OCI-LY1 (cell line): Measurements from ENCODE around the gene EIF2A.
A peak's percentile ranks its signal among the peaks of the same experiment; 100 is the strongest.

ENCODE experiments used
- H2AFZ ChIP-seq: fragments of 200-600 bp; sonication (generic), shearing (Covaris generic); 2 replicates; pipeline ENCODE4 v1.6.0; 2014; ENCODE audit warnings: antibody characterized with exemption, mild to moderate bottlenecking, low read length
- H3F3A ChIP-seq: fragments of 200-600 bp; sonication (generic), shearing (Covaris generic); 2 replicates; pipeline ENCODE4 v1.6.0; 2014; ENCODE audit warnings: mild to moderate bottlenecking, antibody characterized with exemption, low read length, moderate library complexity; ENCODE audit not compliant: insufficient read depth
- H3K27ac ChIP-seq: fragments of 200-600 bp; sonication (generic); 2 replicates; pipeline ENCODE4 v1.5.1; 2014; ENCODE audit warnings: low read length, mixed run types, mild to moderate bottlenecking, low read depth; ENCODE audit not compliant: poor library complexity, severe bottlenecking
- H3K27me3 ChIP-seq: fragments of 200-600 bp; sonication (generic); 2 replicates; pipeline ENCODE4 v1.6.0; 2014; ENCODE audit warnings: antibody characterized with exemption, mild to moderate bottlenecking, low read length, moderate library complexity; ENCODE audit not compliant: insufficient read depth
- H3K36me3 ChIP-seq: fragments of 200-600 bp; sonication (generic); 2 replicates; pipeline ENCODE4 v1.6.1; 2014; ENCODE audit warnings: mild to moderate bottlenecking, antibody characterized with exemption, low read length, moderate library complexity, mixed read lengths; ENCODE audit not compliant: insufficient read depth
- H3K4me1 ChIP-seq: fragments of 200-600 bp; sonication (generic); 2 replicates; pipeline ENCODE4 v1.5.1; 2014; ENCODE audit warnings: mild to moderate bottlenecking, low read length, moderate library complexity; ENCODE audit not compliant: insufficient read depth, severe bottlenecking
- H3K4me2 ChIP-seq: fragments of 200-600 bp; sonication (generic), shearing (Covaris generic); 2 replicates; pipeline ENCODE4 v1.6.1; 2014; ENCODE audit warnings: low read length
- H3K4me3 ChIP-seq: fragments of 200-600 bp; sonication (generic); 2 replicates; pipeline ENCODE4 v1.5.1; 2014; ENCODE audit warnings: low read length, low read depth, mild to moderate bottlenecking, mixed read lengths; ENCODE audit not compliant: poor library complexity, severe bottlenecking
- H3K79me2 ChIP-seq: fragments of 200-600 bp; shearing (Covaris generic); 2 replicates; pipeline ENCODE4 v1.6.1; 2016; ENCODE audit warnings: mixed run types, low read length, mixed read lengths; ENCODE audit not compliant: insufficient read depth
- H3K9ac ChIP-seq: fragments of 200-600 bp; sonication (generic), shearing (Covaris generic); 2 replicates; pipeline ENCODE4 v1.6.1; 2014; ENCODE audit warnings: mild to moderate bottlenecking, low read length, mixed read lengths
- H3K9me2 ChIP-seq: fragments of 200-600 bp; sonication (generic), shearing (Covaris generic); 2 replicates; pipeline ENCODE4 v1.6.1; 2014; ENCODE audit warnings: low read depth, mild to moderate bottlenecking, low read length, mixed read lengths
- H3K9me3 ChIP-seq: fragments of 200-600 bp; shearing (Covaris generic); 2 replicates; pipeline ENCODE4 v1.6.1; 2014; ENCODE audit warnings: low read length, mixed read lengths
- H4K20me1 ChIP-seq: fragments of 200-600 bp; sonication (generic), shearing (Covaris generic); 2 replicates; pipeline ENCODE4 v1.6.0; 2016; ENCODE audit warnings: mild to moderate bottlenecking, low read length; ENCODE audit not compliant: insufficient read depth
- CTCF ChIP-seq: fragments of 200-600 bp; sonication (generic), shearing (Covaris generic); IDR thresholded peaks from 2 replicates; pipeline ENCODE4 v1.5.1; 2017; ENCODE audit warnings: mild to moderate bottlenecking, antibody characterized with exemption, low read length, moderate library complexity, mixed read lengths
- EZH2 ChIP-seq: fragments of 200-600 bp; sonication (generic), shearing (Covaris generic); IDR thresholded peaks from 2 replicates; pipeline ENCODE4 v1.8.0; 2017; ENCODE audit warnings: borderline replicate concordance, mixed run types, mild to moderate bottlenecking, antibody characterized with exemption, low read length, moderate library complexity, mixed read lengths

The EIF2A gene

GRCh38 chr3:150527464-150528255 lies 18.9 kb upstream of the EIF2A start:
- H3K36me3 ChIP-seq = no peaks in the 10 kb centered on the region
- H3K79me2 ChIP-seq = no peaks in the 10 kb centered on the region
- H3K4me3 ChIP-seq = no peak overlapping the region
- H3K9me2 ChIP-seq = no peaks in the 10 kb centered on the region
- no peaks in the 10 kb centered on the region for H3K27me3 ChIP-seq
- H3K4me2 ChIP-seq = no peak overlapping the region
- no peaks in the 10 kb centered on the region for H3F3A ChIP-seq
- TF ChIP-seq CTCF (no peak), EZH2 (no peak)
- no peaks in the 10 kb centered on the region for H3K9me3 ChIP-seq
- no peak overlapping the region for H3K27ac ChIP-seq
- no peak overlapping the region for H2AFZ ChIP-seq
- H3K4me1 ChIP-seq = no peaks in the 10 kb centered on the region
- H4K20me1 ChIP-seq = no peaks in the 10 kb centered on the region
- H3K9ac ChIP-seq = no peak overlapping the region

DNA sequence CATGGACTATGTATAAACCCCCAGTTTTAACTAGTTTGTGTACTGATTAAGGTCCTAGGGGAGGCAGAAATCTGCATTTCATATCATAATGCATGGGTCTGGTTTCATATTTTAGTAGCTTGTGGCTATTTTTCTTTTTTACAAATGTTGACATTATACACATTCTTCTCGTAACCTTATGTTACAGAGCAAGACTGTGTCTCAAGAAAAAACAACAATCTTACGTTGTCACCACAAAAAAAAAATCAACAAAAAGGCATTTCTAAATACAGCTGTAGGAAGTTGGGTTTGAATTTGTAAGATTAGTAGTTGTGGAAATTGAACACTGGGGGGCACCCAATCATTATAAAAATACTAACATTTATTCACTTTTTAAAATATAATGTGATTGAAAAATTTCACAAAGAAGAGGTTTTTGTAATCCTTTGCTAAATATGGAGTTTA lies 18.2 kb upstream of the EIF2A start:
- H3K27ac ChIP-seq = no peak overlapping the region
- TF ChIP-seq CTCF (peak; percentile 56), EZH2 (no peak)
- H3K9me2 ChIP-seq = no peaks in the 10 kb centered on the region
- H2AFZ ChIP-seq = no peak overlapping the region
- H3K27me3 ChIP-seq = no peaks in the 10 kb centered on the region
- H3K4me2 ChIP-seq = no peak overlapping the region
- H3K9me3 ChIP-seq = no peaks in the 10 kb centered on the region
- H3K4me1 ChIP-seq = no peaks in the 10 kb centered on the region
- H3K79me2 ChIP-seq = no peaks in the 10 kb centered on the region
- no peaks in the 10 kb centered on the region for H3K36me3 ChIP-seq
- H3K4me3 ChIP-seq = no peak overlapping the region
- H3F3A ChIP-seq = no peaks in the 10 kb centered on the region
- H3K9ac ChIP-seq = no peak overlapping the region
- H4K20me1 ChIP-seq = no peaks in the 10 kb centered on the region

DNA sequence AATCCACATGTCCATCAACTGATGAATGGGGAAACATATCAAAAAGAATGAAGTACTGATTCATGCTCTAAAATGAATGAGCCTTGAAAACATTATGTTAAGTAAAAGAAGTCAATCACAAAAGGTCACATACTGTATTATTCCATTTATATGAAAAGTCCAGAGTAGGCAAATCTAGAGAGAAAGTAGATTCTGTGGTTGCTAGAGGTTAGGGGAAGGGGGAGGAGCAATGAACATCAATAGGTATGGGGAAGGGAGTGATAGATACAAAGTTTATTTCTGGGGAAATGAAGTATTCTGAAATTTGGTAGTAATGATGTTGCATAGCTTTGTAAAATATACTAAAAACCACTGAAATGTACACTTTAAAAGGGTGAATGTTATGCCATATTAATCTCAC lies 14.8 kb upstream of the EIF2A start:
- H3K9me2 ChIP-seq = no peaks in the 10 kb centered on the region
- no peaks in the 10 kb centered on the region for H3K27me3 ChIP-seq
- no peak overlapping the region for H3K4me3 ChIP-seq
- no peaks in the 10 kb centered on the region for H3K79me2 ChIP-seq
- H2AFZ ChIP-seq = no peak overlapping the region
- no peak overlapping the region for H3K27ac ChIP-seq
- H3K9me3 ChIP-seq = no peaks in the 10 kb centered on the region
- H4K20me1 ChIP-seq = no peaks in the 10 kb centered on the region
- TF ChIP-seq EZH2 (no peak), CTCF (no peak)
- no peak overlapping the region for H3K9ac ChIP-seq
- no peaks in the 10 kb centered on the region for H3F3A ChIP-seq
- H3K4me2 ChIP-seq = no peak overlapping the region
- H3K4me1 ChIP-seq = no peaks in the 10 kb centered on the region
- no peaks in the 10 kb centered on the region for H3K36me3 ChIP-seq
